RWPE1 (cell line): ENCODE measurements around the gene MT1X.

Source experiments
- CTCF ChIA-PET: fragments of 350-600 bp; sonication (Branson Sonifier 250); formaldehyde crosslinking; extraction: SDS; loops from one replicate; lab custom pipeline; 2021; lab: Yijun Ruan, JAX
- POLR2A ChIA-PET: fragments of 400-600 bp; formaldehyde crosslinking; extraction: SDS; loops from one replicate; lab custom pipeline; 2020; ENCODE audit warnings: antibody characterized with exemption; ENCODE audit not compliant: low non-redundant PET; lab: Yijun Ruan, JAX
- DNase-seq: peaks from one replicate; pipeline ENCODE4 v3.0.0; 2012; ENCODE audit warnings: low spot score
- H3K27ac ChIP-seq: fragments of 450-650 bp; 2 replicates; pipeline ENCODE4 v1.5.1; 2017
- CTCF ChIP-seq: fragments of 450-650 bp; conservative IDR thresholded peaks from 2 replicates; pipeline ENCODE4 v1.5.1; 2017; ENCODE audit warnings: low read depth, mild to moderate bottlenecking

The MT1X gene

GRCh38 chr16:56700631-56701030 is 18.4 kb downstream of the MT1X start:
- TF ChIP-seq CTCF = no peak
- CTCF ChIA-PET = interaction anchor here (0.7 to 2.3 kb wide), 5 partner anchors 10 to 187 kb away, joined by 3 to 13 read pairs (median 3); no protein-coding TSS in a partner anchor
- POLR2A ChIA-PET = interaction anchor here (2.5 kb wide), 1 partner anchor 17 kb away, joined by 9 read pairs; no protein-coding TSS in a partner anchor
- no peak for DNase-seq
- peak overlapping the region; percentile 75 for H3K27ac ChIP-seq

GRCh38 chr16:56701534-56701933 is 19.3 kb downstream of the MT1X start:
- POLR2A ChIA-PET = interaction anchor here (0.6 to 2.5 kb wide), 2 partner anchors 18 to 95 kb away, joined by 4 to 9 read pairs; no protein-coding TSS in a partner anchor
- DNase-seq = no peak
- H3K27ac ChIP-seq = peak overlapping the region; percentile 75
- no peak for TF ChIP-seq CTCF
- CTCF ChIA-PET = interaction anchor here (0.5 to 2.3 kb wide), 19 partner anchors 9 to 486 kb away, joined by 3 to 13 read pairs (median 4); partner anchors contain the start of gene MT1E

- ChIA-PET POLR2A (no interaction called here), CTCF (interaction anchor here (0.6 to 2.3 kb wide), 5 partner anchors 20 to 943 kb away, joined by 3 to 13 read pairs (median 5); no protein-coding TSS in a partner anchor)
- TF ChIP-seq CTCF = no peak
- H3K27ac ChIP-seq = no peak overlapping the region
- no peak for DNase-seq
Measured at GRCh38 chr16:56702836-56703235, 20.6 kb downstream of the MT1X start.

- H3K27ac ChIP-seq = no peak overlapping the region
- no peak for DNase-seq
- ChIA-PET CTCF (interaction anchor here (0.5 to 0.9 kb wide), 2 partner anchors 108 to 132 kb away, joined by 3 to 4 read pairs; no protein-coding TSS in a partner anchor), POLR2A (no interaction called here)
- TF ChIP-seq CTCF = no peak
Measured at GRCh38 chr16:56708525-56709442, 26.5 kb downstream of the MT1X start.

GRCh38 chr16:56709443-56710040 is 27.3 kb downstream of the MT1X start:
- no peak for TF ChIP-seq CTCF
- no peak for DNase-seq
- H3K27ac ChIP-seq = no peak overlapping the region
- CTCF ChIA-PET = no interaction called here
- POLR2A ChIA-PET = no interaction called here

GRCh38 chr16:56710181-56710737 is 28.0 kb downstream of the MT1X start:
- DNase-seq = no peak
- CTCF ChIA-PET = interaction anchor here (0.9 to 1.2 kb wide), 2 partner anchors 9 to 763 kb away, joined by 3 read pairs; no protein-coding TSS in a partner anchor

More at GRCh38 chr16:56710181-56710737, 28.0 kb downstream of the MT1X start:
- no peak overlapping the region for H3K27ac ChIP-seq
- POLR2A ChIA-PET = no interaction called here
- no peak for TF ChIP-seq CTCF
